Measurements from ENCODE around the gene ALDH4A1.

The ALDH4A1 gene

GRCh38 chr1:18939398-18940302 lies 37.3 kb upstream of the ALDH4A1 start:
- peak; percentile 78 for DNase-seq (ENCODE audit: low spot score)

DNA sequence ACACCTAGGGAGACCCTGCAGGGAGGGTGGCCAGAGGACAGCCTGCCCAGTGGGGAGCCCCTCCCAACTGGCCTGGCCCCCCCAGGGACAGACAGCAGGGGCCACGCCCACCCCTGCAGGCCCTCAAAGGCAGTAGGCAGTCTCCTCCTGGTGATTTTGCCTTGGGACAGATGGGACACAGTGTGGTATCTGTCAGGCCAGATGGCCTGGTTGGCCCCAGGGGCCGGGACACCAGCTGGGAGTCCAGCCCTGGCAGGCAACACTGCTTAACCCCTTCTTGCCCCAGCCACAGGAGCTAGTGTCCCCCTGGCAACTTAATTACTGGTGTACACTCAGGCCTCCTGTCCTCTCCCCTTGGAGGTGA lies 36.3 kb upstream of the ALDH4A1 start:
- DNase-seq (ENCODE audit: low spot score): no peak

GRCh38 chr1:18938008-18938706 lies 35.8 kb upstream of the ALDH4A1 start:
- DNase-seq (ENCODE audit: low spot score): no peak

DNA sequence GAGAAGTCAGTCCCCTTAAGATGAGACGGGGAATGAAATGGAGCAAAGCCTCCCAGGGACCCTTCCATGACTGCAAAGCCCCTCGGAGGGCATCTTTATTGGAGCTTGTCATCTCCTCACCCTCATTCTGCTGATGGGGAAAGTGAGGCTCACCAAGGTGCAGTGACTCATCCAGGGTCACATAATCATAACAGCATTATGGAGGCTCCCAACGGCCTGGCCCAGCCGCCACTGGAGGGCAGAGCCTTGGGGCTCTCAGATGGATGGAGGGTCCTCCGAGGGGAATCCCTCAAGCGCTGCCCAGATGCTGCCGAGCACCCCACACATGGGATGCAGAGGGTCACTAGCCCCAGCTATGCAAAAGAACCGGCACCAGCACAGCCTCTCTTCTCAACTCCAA lies 35.2 kb upstream of the ALDH4A1 start:
- DNase-seq (ENCODE audit: low spot score): no peak

GRCh38 chr1:18936814-18937481 lies 34.6 kb upstream of the ALDH4A1 start:
- no peak for DNase-seq (ENCODE audit: low spot score)

DNA sequence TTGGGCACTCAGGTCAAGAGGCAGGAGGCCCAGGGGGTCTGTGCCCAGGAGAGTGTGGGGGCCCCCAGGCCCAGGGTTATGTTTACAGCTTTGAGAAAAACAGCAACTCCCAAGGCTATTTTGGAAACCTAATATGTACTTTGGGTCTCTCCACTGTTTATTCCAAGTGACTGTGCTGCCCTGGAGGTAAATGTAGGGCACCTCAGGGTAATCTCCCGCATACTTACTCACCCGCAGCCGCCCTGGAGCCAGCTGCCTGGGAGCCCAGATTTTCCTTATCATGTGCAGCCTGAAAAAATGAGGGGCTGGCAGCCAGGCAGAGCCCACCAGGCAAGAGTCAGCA lies 34.1 kb upstream of the ALDH4A1 start:
- DNase-seq (ENCODE audit: low spot score): no peak

GRCh38 chr1:18934205-18935000 lies 32.0 kb upstream of the ALDH4A1 start:
- DNase-seq (ENCODE audit: low spot score): no peak

DNA sequence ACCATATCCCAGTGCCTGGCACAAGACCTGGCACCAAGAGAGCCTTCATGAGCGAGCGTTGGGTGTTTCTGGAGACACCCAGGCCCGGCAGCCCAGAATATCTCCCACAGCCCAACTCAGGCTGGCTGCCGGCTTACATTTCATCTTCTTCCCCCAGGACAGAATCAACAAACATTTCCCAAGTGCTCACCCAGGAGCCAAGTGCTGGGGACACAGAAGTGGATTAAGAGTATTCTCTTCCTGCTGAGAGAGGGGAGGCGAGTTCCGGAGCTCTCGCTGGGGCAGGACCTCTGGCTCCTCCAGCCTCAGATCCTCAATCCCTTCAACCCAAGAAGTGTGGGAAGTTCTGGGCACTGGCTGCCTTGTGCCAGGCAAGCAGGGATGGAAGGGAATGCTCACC lies 30.5 kb upstream of the ALDH4A1 start:
- no peak for DNase-seq (ENCODE audit: low spot score)

DNA sequence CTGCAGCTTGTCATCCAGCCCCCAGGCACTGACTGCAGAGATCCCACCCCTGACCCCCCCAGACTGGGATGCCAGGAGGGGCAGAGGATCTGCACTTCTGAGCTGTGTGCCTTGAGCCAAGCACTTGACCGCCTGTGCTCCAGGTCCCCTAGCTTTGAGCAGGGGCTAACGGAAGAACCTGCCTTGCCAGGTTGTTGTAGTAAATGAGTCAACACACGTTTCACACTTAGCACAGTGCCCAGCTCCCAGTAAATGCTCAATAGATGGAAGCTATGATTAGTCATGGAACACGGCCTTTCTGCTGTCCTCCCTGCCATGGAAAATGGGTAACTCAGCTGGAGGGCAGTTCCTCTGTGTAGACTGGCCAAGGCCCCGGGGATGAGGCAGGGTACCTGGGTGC lies 30.0 kb upstream of the ALDH4A1 start:
- DNase-seq (ENCODE audit: low spot score): no peak

DNA sequence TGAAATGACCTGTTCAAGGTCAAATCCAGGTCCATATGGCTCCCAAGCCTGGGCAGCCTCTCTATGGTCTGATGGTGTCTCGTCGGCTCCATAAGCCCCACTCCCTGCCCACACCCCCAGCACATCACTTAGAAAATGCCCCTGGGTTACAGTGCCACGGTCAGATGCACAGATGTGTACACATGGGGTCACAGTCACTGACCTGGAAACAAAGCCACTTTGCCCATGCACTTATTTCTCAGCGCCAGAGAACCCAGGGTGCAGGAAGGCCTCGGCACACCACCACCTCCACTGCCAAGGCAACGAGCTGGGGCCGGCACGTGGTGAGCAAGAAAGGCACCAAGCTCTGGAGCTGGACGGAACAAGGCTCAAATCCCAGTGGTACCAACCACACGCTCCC lies 29.4 kb upstream of the ALDH4A1 start:
- DNase-seq (ENCODE audit: low spot score): no peak

DNA sequence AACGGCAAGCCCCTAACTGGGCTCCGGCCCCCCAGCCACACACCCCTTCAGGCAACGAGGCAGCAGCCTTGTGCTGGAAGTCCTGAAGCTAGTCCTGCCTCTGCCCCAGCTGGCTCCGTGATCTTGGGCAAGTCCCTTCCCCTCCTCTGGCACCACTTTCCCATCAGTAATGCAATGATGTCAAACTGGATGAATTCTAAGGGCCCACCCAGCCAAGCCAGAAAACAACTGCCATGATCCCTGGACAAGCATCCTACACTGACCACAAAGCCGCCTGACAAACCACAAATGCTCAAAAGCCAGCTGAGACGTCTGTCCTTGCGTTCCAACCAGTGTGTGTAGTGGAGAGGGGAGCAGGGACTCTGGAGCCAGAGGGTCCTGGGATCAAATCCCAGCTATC lies 27.3 kb upstream of the ALDH4A1 start:
- peak; percentile 67 for DNase-seq (ENCODE audit: low spot score)

- DNase-seq (ENCODE audit: low spot score): no peak
Measured at GRCh38 chr1:18928985-18929384, 26.6 kb upstream of the ALDH4A1 start.

- DNase-seq (ENCODE audit: low spot score): no peak
Measured at GRCh38 chr1:18928406-18928805, 26.1 kb upstream of the ALDH4A1 start.

DNA sequence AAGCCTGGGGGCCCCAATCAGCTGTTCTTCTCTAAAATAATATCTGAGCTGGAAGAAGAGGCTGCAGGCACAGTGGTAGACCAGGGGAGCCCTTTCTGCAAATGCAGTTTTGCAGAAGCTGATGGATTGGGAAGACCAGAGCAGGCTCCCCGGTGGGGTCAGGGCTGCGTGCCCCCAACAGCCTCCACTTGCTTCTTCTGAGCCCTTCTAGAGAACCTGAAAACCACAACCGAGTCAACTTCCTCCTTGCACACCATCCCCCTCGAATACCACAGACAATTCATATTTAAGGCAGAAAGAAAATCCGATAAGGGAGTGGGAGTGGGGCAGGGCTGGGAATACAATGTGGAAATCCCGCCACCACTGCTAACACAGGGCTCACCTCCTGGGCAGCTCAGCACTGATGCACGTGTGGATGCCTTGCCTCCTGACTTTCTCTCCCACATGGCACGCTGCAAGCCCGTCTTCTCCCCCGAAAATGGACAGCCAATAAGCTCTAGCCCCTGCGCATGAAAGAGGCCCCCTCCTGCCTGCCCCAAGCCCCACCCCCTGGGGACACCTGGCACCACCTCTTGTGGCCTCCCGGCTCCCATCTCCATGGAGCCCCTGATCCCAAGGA lies 25.4 kb upstream of the ALDH4A1 start:
- DNase-seq (ENCODE audit: low spot score): no peak

- no peak for DNase-seq (ENCODE audit: low spot score)
Measured at GRCh38 chr1:18927082-18927653, 24.8 kb upstream of the ALDH4A1 start.

GRCh38 chr1:18926315-18927081 lies 24.1 kb upstream of the ALDH4A1 start:
- DNase-seq (ENCODE audit: low spot score): peak; percentile 96

- DNase-seq (ENCODE audit: low spot score): no peak
Measured at GRCh38 chr1:18925279-18925678, 22.9 kb upstream of the ALDH4A1 start.

- peak; percentile 54 for DNase-seq (ENCODE audit: low spot score)
Measured at GRCh38 chr1:18924221-18924691, 21.9 kb upstream of the ALDH4A1 start.

GRCh38 chr1:18923756-18924211 lies 21.4 kb upstream of the ALDH4A1 start:
- DNase-seq (ENCODE audit: low spot score): peak; percentile 37

Measured in AG08395 (cell line).